ENCODE data around the gene MAGI1. TPM values are rescaled to one million over a fixed set of nuclear protein-coding genes. Genes with fewer than 3 reads are reported as not detected.

The MAGI1 gene
- total RNA-seq, 1 experiment from 2014 or later: 38.6 TPM

- TF ChIP-seq EGR1 (IDR thresholded peaks at IDR 0.05; ENCODE audit: low read depth) (no peak), TCF7L2 (IDR thresholded peaks at IDR 0.05; ENCODE audit: borderline replicate concordance, extremely low read depth, insufficient read depth, insufficient read length) (no peak), REST (IDR thresholded peaks at IDR 0.05; ENCODE audit: low read depth) (no peak)
- Histone ChIP-seq H3K4me2 (ENCODE audit: low read length) (no peak overlapping the region), H4K20me1 (ENCODE audit: insufficient read depth) (no peaks in the 10 kb centered on the region), H3K27ac (ENCODE audit: low read depth, low read length) (no peak overlapping the region), H3K9me3 (ENCODE audit: control insufficient read depth in 1 of 2, insufficient read depth in 1 of 2, low read depth in 1 of 2, low read length in 2 of 2) (no peaks in the 10 kb centered on the region), H3K4me1 (ENCODE audit: control insufficient read depth in 1 of 2, insufficient read depth in 2 of 2, low read length in 2 of 2) (no peaks in the 10 kb centered on the region), H3K79me2 (ENCODE audit: insufficient read depth, low read length) (no peaks in the 10 kb centered on the region), H3K9me2 (ENCODE audit: insufficient read depth) (no peaks in the 10 kb centered on the region), H2AFZ (ENCODE audit: low read depth, low read length, poor library complexity, severe bottlenecking) (no peak overlapping the region), H3K27me3 (ENCODE audit: insufficient read depth, low read length) (no peaks in the 10 kb centered on the region), H3K36me3 (ENCODE audit: control insufficient read depth in 1 of 2, insufficient read depth in 2 of 2, low read length in 2 of 2) (no peaks in the 10 kb centered on the region), H3K9ac (ENCODE audit: low read length) (no peak overlapping the region), H3K4me3 (replicated peaks in 1 of 2; ENCODE audit: low read depth in 1 of 2, low read length in 2 of 2) (no peak overlapping the region)
- intact Hi-C loops (cut with micrococcal nuclease): no loop called here
- ATAC-seq (no peak), DNase-seq (ENCODE audit: low read depth, low spot score) (no peak)
- POLR2A ChIA-PET: no interaction called here
- BruUV-seq (replicated peaks): no TSS peak
- CTCF ChIA-PET: no interaction called here
- RAD21 ChIA-PET (ENCODE audit: low non-redundant PET in 1 of 2, low total read pairs in 2 of 2, uncharacterized antibody in 2 of 2, unreplicated experiment in 2 of 2): no interaction called here
Measured at GRCh38 chr3:65687741-65688140, 351.0 kb downstream of the MAGI1 start.

GRCh38 chr3:65685621-65686235, 353.0 kb downstream of the MAGI1 start:
- no TSS peak for BruUV-seq (replicated peaks)
- CTCF ChIA-PET: no interaction called here
- no peak for TF ChIP-seq ATF3 (IDR thresholded peaks at IDR 0.05)
- no peak for TF ChIP-seq EZH2 (IDR thresholded peaks at IDR 0.05)
- TF ChIP-seq SRF (IDR thresholded peaks at IDR 0.05; ENCODE audit: low read depth): no peak
- TF ChIP-seq POLR2A (IDR thresholded peaks at IDR 0.05; ENCODE audit: borderline replicate concordance, extremely low read depth, insufficient read depth, insufficient read length): no peak
- no peak for TF ChIP-seq ZFX (IDR thresholded peaks at IDR 0.05)
- TF ChIP-seq REST (IDR thresholded peaks at IDR 0.05; ENCODE audit: low read depth): no peak
- no peak for TF ChIP-seq RAD21 (IDR thresholded peaks at IDR 0.05; ENCODE audit: low read depth)
- no peak for TF ChIP-seq EZH2phosphoT487 (IDR thresholded peaks at IDR 0.05; ENCODE audit: borderline replicate concordance)

More at GRCh38 chr3:65685621-65686235, 353.0 kb downstream of the MAGI1 start:
- Histone ChIP-seq H3K4me3 (replicated peaks in 1 of 2; ENCODE audit: low read depth in 1 of 2, low read length in 2 of 2) (no peak overlapping the region), H3K4me2 (ENCODE audit: low read length) (no peak overlapping the region), H3K4me1 (ENCODE audit: control insufficient read depth in 1 of 2, insufficient read depth in 2 of 2, low read length in 2 of 2) (no peaks in the 10 kb centered on the region), H2AFZ (ENCODE audit: low read depth, low read length, poor library complexity, severe bottlenecking) (no peak overlapping the region), H3K27ac (ENCODE audit: low read depth, low read length) (no peak overlapping the region), H3K9me3 (ENCODE audit: control insufficient read depth in 1 of 2, insufficient read depth in 1 of 2, low read depth in 1 of 2, low read length in 2 of 2) (no peaks in the 10 kb centered on the region), H3K27me3 (ENCODE audit: insufficient read depth, low read length) (no peaks in the 10 kb centered on the region), H3K36me3 (ENCODE audit: control insufficient read depth in 1 of 2, insufficient read depth in 2 of 2, low read length in 2 of 2) (no peaks in the 10 kb centered on the region), H4K20me1 (ENCODE audit: insufficient read depth) (no peaks in the 10 kb centered on the region), H3K9ac (ENCODE audit: low read length) (no peak overlapping the region), H3K9me2 (ENCODE audit: insufficient read depth) (no peaks in the 10 kb centered on the region), H3K79me2 (ENCODE audit: insufficient read depth, low read length) (no peaks in the 10 kb centered on the region)
- ATAC-seq (no peak), DNase-seq (ENCODE audit: low read depth, low spot score) (no peak)
- intact Hi-C loops (cut with micrococcal nuclease): no loop called here
- ChIA-PET RAD21 (ENCODE audit: low non-redundant PET in 1 of 2, low total read pairs in 2 of 2, uncharacterized antibody in 2 of 2, unreplicated experiment in 2 of 2) (no interaction called here), POLR2A (no interaction called here)
